Measurements from ENCODE around the gene CADM1.

Gene CADM1

DNA sequence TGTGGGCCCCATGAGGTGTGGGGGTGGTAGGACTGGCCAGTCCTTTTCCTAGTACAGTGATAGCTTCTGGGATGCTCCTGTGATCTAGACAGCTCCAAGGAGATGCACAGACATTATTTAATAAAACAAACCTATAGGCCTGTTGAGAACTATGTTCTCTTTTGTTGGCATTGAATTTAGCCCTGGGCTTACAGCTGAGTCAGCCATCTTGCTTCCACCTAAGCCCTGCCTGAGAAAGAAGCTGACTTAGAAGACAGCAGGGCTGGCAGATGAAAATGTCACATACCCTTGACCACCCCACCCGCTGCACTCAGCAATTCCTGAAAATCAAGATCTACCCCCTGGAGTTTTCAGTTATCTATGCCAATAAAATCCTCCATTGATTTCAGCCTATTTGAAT is 353.2 kb downstream of the CADM1 start:
- H2AK5ac ChIP-seq (ENCODE audit: low read depth, low read length), result no peak overlapping the region
- H3K4ac ChIP-seq (ENCODE audit: low read length), result no peak overlapping the region
- no peak overlapping the region for H4K91ac ChIP-seq (ENCODE audit: low read depth, low read length, poor library complexity)
- H3K4me2 ChIP-seq (ENCODE audit: insufficient read depth, low read length, poor library complexity, severe bottlenecking), result no peak overlapping the region
- no peak overlapping the region for H2BK15ac ChIP-seq (ENCODE audit: low read length)
- H3K36me3 ChIP-seq (replicated peaks in 1 of 2; ENCODE audit: control insufficient read depth in 2 of 2, insufficient read depth in 2 of 2, low read length in 2 of 2), result no peaks in the 10 kb centered on the region
- H3K27ac ChIP-seq (replicated peaks; ENCODE audit: low read length), result no peak overlapping the region
- DNase-seq (ENCODE audit: low spot score), result no peak
- peaks cover 0 to 2% of the 10 kb centered on the region in 2 donors for H3K9me3 ChIP-seq (replicated peaks in 1 of 2; ENCODE audit: control insufficient read depth in 2 of 2, insufficient read depth in 1 of 2, low read depth in 1 of 2, low read length in 2 of 2)
- no peak overlapping the region for H3K18ac ChIP-seq (ENCODE audit: low read length)
- no CpG with 5 or more reads among the region's 1 CpG for WGBS, 2 donors (ENCODE audit: extremely low coverage in 2 of 2, insufficient read length in 2 of 2, insufficient replicate concordance in 1 of 2)
- no peak overlapping the region for H2BK12ac ChIP-seq (ENCODE audit: low read length)
- H4K8ac ChIP-seq (ENCODE audit: low read depth, low read length), result no peak overlapping the region
- no peak overlapping the region for H3K14ac ChIP-seq (ENCODE audit: low read length)
- H3K9ac ChIP-seq (ENCODE audit: low read depth, low read length, poor library complexity), result no peak overlapping the region
- H3K27me3 ChIP-seq (ENCODE audit: control insufficient read depth in 3 of 3, insufficient read depth in 3 of 3, low read depth in 1 of 3, low read length in 3 of 3), result peaks cover 0 to 10% (median 0%) of the 10 kb centered on the region in 3 experiments
- no peak overlapping the region for H2BK120ac ChIP-seq (ENCODE audit: low read depth, low read length)
- H2BK5ac ChIP-seq (ENCODE audit: low read length), result no peak overlapping the region
- no peak overlapping the region for H3K23ac ChIP-seq (ENCODE audit: low read depth, low read length, poor library complexity)
- no peak overlapping the region for H2AFZ ChIP-seq (ENCODE audit: low read length)
- H3K79me1 ChIP-seq (ENCODE audit: low read depth, low read length), result peaks cover 4% of the 10 kb centered on the region
- no peaks in the 10 kb centered on the region for H3K4me1 ChIP-seq (ENCODE audit: control insufficient read depth in 2 of 2, insufficient read depth in 1 of 2, low read depth in 1 of 2, low read length in 2 of 2)
- no peak overlapping the region for H3K4me3 ChIP-seq (ENCODE audit: low read length in 2 of 2)

GRCh38 chr11:115148691-115149090 is 355.5 kb downstream of the CADM1 start:
- Histone ChIP-seq H4K91ac (ENCODE audit: low read depth, low read length, poor library complexity) (no peak overlapping the region), H3K18ac (ENCODE audit: low read length) (no peak overlapping the region), H2AFZ (ENCODE audit: low read length) (no peak overlapping the region), H3K27ac (replicated peaks; ENCODE audit: low read length) (no peak overlapping the region), H3K27me3 (ENCODE audit: control insufficient read depth in 3 of 3, insufficient read depth in 3 of 3, low read depth in 1 of 3, low read length in 3 of 3) (peaks cover 0 to 24% (median 0%) of the 10 kb centered on the region in 3 experiments), H3K9ac (ENCODE audit: low read depth, low read length, poor library complexity) (peak overlapping the region; percentile 68), H3K36me3 (replicated peaks in 1 of 2; ENCODE audit: control insufficient read depth in 2 of 2, insufficient read depth in 2 of 2, low read length in 2 of 2) (no peaks in the 10 kb centered on the region), H2BK120ac (ENCODE audit: low read depth, low read length) (no peak overlapping the region), H2BK12ac (ENCODE audit: low read length) (peak overlapping the region; percentile 89), H3K4me3 (ENCODE audit: low read length in 2 of 2) (peak overlapping the region in 1 of 2 donors; percentile 70), H4K8ac (ENCODE audit: low read depth, low read length) (no peak overlapping the region), H2BK5ac (ENCODE audit: low read length) (no peak overlapping the region), H2BK15ac (ENCODE audit: low read length) (no peak overlapping the region), H3K4ac (ENCODE audit: low read length) (no peak overlapping the region), H3K4me2 (ENCODE audit: insufficient read depth, low read length, poor library complexity, severe bottlenecking) (no peak overlapping the region), H3K23ac (ENCODE audit: low read depth, low read length, poor library complexity) (no peak overlapping the region), H3K9me3 (replicated peaks in 1 of 2; ENCODE audit: control insufficient read depth in 2 of 2, insufficient read depth in 1 of 2, low read depth in 1 of 2, low read length in 2 of 2) (peaks cover 0 to 2% of the 10 kb centered on the region in 2 donors), H3K4me1 (ENCODE audit: control insufficient read depth in 2 of 2, insufficient read depth in 1 of 2, low read depth in 1 of 2, low read length in 2 of 2) (no peaks in the 10 kb centered on the region), H3K79me1 (ENCODE audit: low read depth, low read length) (peaks cover 4% of the 10 kb centered on the region), H3K14ac (ENCODE audit: low read length) (peak overlapping the region; percentile 72), H2AK5ac (ENCODE audit: low read depth, low read length) (no peak overlapping the region)
- WGBS, 2 donors (ENCODE audit: extremely low coverage in 2 of 2, insufficient read length in 2 of 2, insufficient replicate concordance in 1 of 2), result 100% methylated on average over 1 of the region's 2 CpGs; no CpG with 5 or more reads in 1 of the 2 donors
- no peak for DNase-seq (ENCODE audit: low spot score)

- Histone ChIP-seq H4K8ac (ENCODE audit: low read depth, low read length) (peak overlapping the region; percentile 52), H3K79me1 (ENCODE audit: low read depth, low read length) (peaks cover 4% of the 10 kb centered on the region), H3K36me3 (replicated peaks in 1 of 2; ENCODE audit: control insufficient read depth in 2 of 2, insufficient read depth in 2 of 2, low read length in 2 of 2) (no peaks in the 10 kb centered on the region), H3K9ac (ENCODE audit: low read depth, low read length, poor library complexity) (peak overlapping the region; percentile 15), H4K91ac (ENCODE audit: low read depth, low read length, poor library complexity) (no peak overlapping the region), H3K27ac (replicated peaks; ENCODE audit: low read length) (no peak overlapping the region), H3K4me2 (ENCODE audit: insufficient read depth, low read length, poor library complexity, severe bottlenecking) (no peak overlapping the region), H3K27me3 (ENCODE audit: control insufficient read depth in 3 of 3, insufficient read depth in 3 of 3, low read depth in 1 of 3, low read length in 3 of 3) (peaks cover 0 to 24% (median 0%) of the 10 kb centered on the region in 3 experiments), H2BK120ac (ENCODE audit: low read depth, low read length) (no peak overlapping the region), H2BK5ac (ENCODE audit: low read length) (no peak overlapping the region), H3K4me3 (ENCODE audit: low read length in 2 of 2) (peak overlapping the region in 1 of 2 donors; percentile 70), H2AFZ (ENCODE audit: low read length) (no peak overlapping the region), H3K4ac (ENCODE audit: low read length) (peak overlapping the region; percentile 86), H3K4me1 (ENCODE audit: control insufficient read depth in 2 of 2, insufficient read depth in 1 of 2, low read depth in 1 of 2, low read length in 2 of 2) (no peaks in the 10 kb centered on the region), H2BK12ac (ENCODE audit: low read length) (peak overlapping the region; percentile 89), H3K23ac (ENCODE audit: low read depth, low read length, poor library complexity) (peak overlapping the region; percentile 26), H3K18ac (ENCODE audit: low read length) (no peak overlapping the region), H2BK15ac (ENCODE audit: low read length) (no peak overlapping the region), H2AK5ac (ENCODE audit: low read depth, low read length) (no peak overlapping the region), H3K9me3 (replicated peaks in 1 of 2; ENCODE audit: control insufficient read depth in 2 of 2, insufficient read depth in 1 of 2, low read depth in 1 of 2, low read length in 2 of 2) (peaks cover 0 to 2% of the 10 kb centered on the region in 2 donors), H3K14ac (ENCODE audit: low read length) (peak overlapping the region; percentile 82)
- DNase-seq (ENCODE audit: low spot score), result no peak
- 100% methylated on average over 4 of the region's 4 CpGs; no CpG with 5 or more reads in 1 of the 2 donors for WGBS, 2 donors (ENCODE audit: extremely low coverage in 2 of 2, insufficient read length in 2 of 2, insufficient replicate concordance in 1 of 2)
These were observed 356.1 kb downstream of the CADM1 start for GRCh38 chr11:115148101-115148500.

GRCh38 chr11:115147243-115147807 is 356.9 kb downstream of the CADM1 start:
- Histone ChIP-seq H4K91ac (ENCODE audit: low read depth, low read length, poor library complexity) (peak overlapping the region; percentile 87), H2AK5ac (ENCODE audit: low read depth, low read length) (peak overlapping the region; percentile 22), H3K27ac (replicated peaks; ENCODE audit: low read length) (no peak overlapping the region), H2BK120ac (ENCODE audit: low read depth, low read length) (no peak overlapping the region), H3K36me3 (replicated peaks in 1 of 2; ENCODE audit: control insufficient read depth in 2 of 2, insufficient read depth in 2 of 2, low read length in 2 of 2) (no peaks in the 10 kb centered on the region), H2BK5ac (ENCODE audit: low read length) (no peak overlapping the region), H3K4ac (ENCODE audit: low read length) (no peak overlapping the region), H3K9me3 (replicated peaks in 1 of 2; ENCODE audit: control insufficient read depth in 2 of 2, insufficient read depth in 1 of 2, low read depth in 1 of 2, low read length in 2 of 2) (peaks cover 0 to 2% of the 10 kb centered on the region in 2 donors), H2BK12ac (ENCODE audit: low read length) (no peak overlapping the region), H3K4me1 (ENCODE audit: control insufficient read depth in 2 of 2, insufficient read depth in 1 of 2, low read depth in 1 of 2, low read length in 2 of 2) (no peaks in the 10 kb centered on the region), H4K8ac (ENCODE audit: low read depth, low read length) (peak overlapping the region; percentile 6), H3K4me3 (ENCODE audit: low read length in 2 of 2) (peak overlapping the region in 1 of 2 donors; percentile 70), H3K18ac (ENCODE audit: low read length) (no peak overlapping the region), H2AFZ (ENCODE audit: low read length) (no peak overlapping the region), H3K27me3 (ENCODE audit: control insufficient read depth in 3 of 3, insufficient read depth in 3 of 3, low read depth in 1 of 3, low read length in 3 of 3) (peaks cover 0 to 22% (median 0%) of the 10 kb centered on the region in 3 experiments), H3K4me2 (ENCODE audit: insufficient read depth, low read length, poor library complexity, severe bottlenecking) (no peak overlapping the region), H3K23ac (ENCODE audit: low read depth, low read length, poor library complexity) (no peak overlapping the region), H3K9ac (ENCODE audit: low read depth, low read length, poor library complexity) (no peak overlapping the region), H3K14ac (ENCODE audit: low read length) (no peak overlapping the region), H3K79me1 (ENCODE audit: low read depth, low read length) (peaks cover 4% of the 10 kb centered on the region), H2BK15ac (ENCODE audit: low read length) (no peak overlapping the region)
- no peak for DNase-seq (ENCODE audit: low spot score)
- 100% methylated on average over 7 of the region's 7 CpGs; no CpG with 5 or more reads in 1 of the 2 donors for WGBS, 2 donors (ENCODE audit: extremely low coverage in 2 of 2, insufficient read length in 2 of 2, insufficient replicate concordance in 1 of 2)

All from neuronal stem cell (in vitro differentiated cells).